ENCODE data around the gene SORL1. TPM values are rescaled to one million over a fixed set of nuclear protein-coding genes. Genes with fewer than 3 reads are reported as not detected.

Gene SORL1
- total and polyA plus RNA-seq, 2 of the 13 experiments (the other 11 are each of a cell fraction or from before 2014, with no cell fraction given) = 21.3 to 148 TPM

GRCh38 chr11:121655537-121656327, 203.6 kb downstream of the SORL1 start (continued):
- TF ChIP-seq ZBTB10 (CRISPR knock-in tag; IDR thresholded peaks at IDR 0.05; ENCODE audit: borderline replicate concordance) = no peak
- peak; percentile 59; the same call in 1 of the 2 replicates for TF ChIP-seq SALL1 (CRISPR knock-in tag; IDR thresholded peaks at IDR 0.05)
- 0 out of 2 replicates have a peak, but pooled peaks have one; percentile 55 for TF ChIP-seq ZNF576 (CRISPR knock-in tag; IDR thresholded peaks at IDR 0.05)
- 0 out of 2 replicates have a peak, but pooled peaks have one; percentile 49 for TF ChIP-seq SNAPC5 (CRISPR knock-in tag; IDR thresholded peaks at IDR 0.05; ENCODE audit: borderline replicate concordance)
- no peak for TF ChIP-seq ZBED4 (CRISPR knock-in tag; IDR thresholded peaks at IDR 0.05; ENCODE audit: borderline replicate concordance)
- TF ChIP-seq ZNF264 (CRISPR knock-in tag; IDR thresholded peaks at IDR 0.05) = no peak
- 0 out of 2 replicates have a peak, but pooled peaks have one; percentile 18 for TF ChIP-seq PATZ1 (CRISPR knock-in tag; IDR thresholded peaks at IDR 0.05)
- TF ChIP-seq ZNF766 (CRISPR knock-in tag; IDR thresholded peaks at IDR 0.05; ENCODE audit: borderline replicate concordance) = no peak
- no peak for TF ChIP-seq PHF21A (CRISPR knock-in tag; IDR thresholded peaks at IDR 0.05)
- TF ChIP-seq ELF4 (CRISPR knock-in tag; IDR thresholded peaks at IDR 0.05; ENCODE audit: borderline replicate concordance) = no peak
- 0 out of 2 replicates have a peak, but pooled peaks have one; percentile 60 for TF ChIP-seq ZIK1 (CRISPR knock-in tag; IDR thresholded peaks at IDR 0.05; ENCODE audit: borderline replicate concordance, low read depth)
- no peak for TF ChIP-seq HNRNPUL1 (IDR thresholded peaks at IDR 0.05; ENCODE audit: low read depth, low read length)
- TF ChIP-seq MTERF4 (CRISPR knock-in tag; IDR thresholded peaks at IDR 0.05) = no peak
- TF ChIP-seq ZNF292 (CRISPR knock-in tag; IDR thresholded peaks at IDR 0.05; ENCODE audit: borderline replicate concordance, low read depth) = no peak
- no peak for TF ChIP-seq SUZ12 (IDR thresholded peaks at IDR 0.05; ENCODE audit: low read depth, low read length)
- no peak for TF ChIP-seq HMGA1 (CRISPR knock-in tag; conservative IDR thresholded peaks at IDR 0.05)
- no peak for TF ChIP-seq HOXA7 (CRISPR knock-in tag; IDR thresholded peaks at IDR 0.05)

Data from HepG2 (cell line).